GM21529 (cell line): ENCODE data around the gene VPS37C.

Experiments
- ATAC-seq: cut with Tn5 transposase; IDR thresholded peaks from one replicate; pipeline ENCODE4 v1.9.1; 2021; ENCODE audit not compliant: unreplicated experiment

VPS37C gene

DNA sequence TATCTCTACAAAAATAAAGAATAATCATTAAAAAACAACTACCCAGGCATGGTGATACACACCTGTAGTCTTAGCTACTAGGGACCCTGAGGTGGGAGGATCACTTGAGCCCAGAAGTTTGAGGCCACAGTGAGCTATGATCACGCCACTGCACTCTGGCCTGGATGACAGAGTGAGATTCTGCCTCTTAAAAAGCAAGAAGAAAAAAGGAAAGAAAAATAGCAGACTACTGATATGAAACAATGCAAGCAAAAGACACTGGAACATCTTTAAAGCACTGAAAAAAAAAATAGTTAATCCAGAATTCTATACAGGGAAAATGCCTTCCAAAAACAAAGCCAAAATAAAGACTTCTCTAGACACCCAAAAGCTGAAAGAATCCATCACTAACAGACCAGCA is 5.9 kb downstream of the VPS37C start:
- ATAC-seq = no peak

DNA sequence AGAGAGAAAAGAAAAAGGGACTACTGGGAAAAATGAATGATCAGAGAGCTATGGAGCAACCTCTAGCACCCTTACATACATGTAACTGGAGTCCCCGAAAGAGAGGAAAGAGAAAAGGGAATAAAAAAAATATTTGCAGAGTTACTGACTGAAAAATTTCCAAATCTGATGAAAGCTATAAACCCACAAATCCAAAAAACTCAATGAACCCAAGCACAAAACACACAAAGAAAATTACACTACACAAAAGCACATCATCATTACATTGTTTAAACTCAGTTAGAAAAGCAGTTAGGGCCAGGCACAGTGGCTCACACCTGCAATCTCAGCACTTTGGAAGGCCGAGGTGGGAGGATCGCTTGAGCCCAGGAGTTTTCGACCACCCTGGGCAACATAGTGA is 6.7 kb downstream of the VPS37C start:
- no peak for ATAC-seq

DNA sequence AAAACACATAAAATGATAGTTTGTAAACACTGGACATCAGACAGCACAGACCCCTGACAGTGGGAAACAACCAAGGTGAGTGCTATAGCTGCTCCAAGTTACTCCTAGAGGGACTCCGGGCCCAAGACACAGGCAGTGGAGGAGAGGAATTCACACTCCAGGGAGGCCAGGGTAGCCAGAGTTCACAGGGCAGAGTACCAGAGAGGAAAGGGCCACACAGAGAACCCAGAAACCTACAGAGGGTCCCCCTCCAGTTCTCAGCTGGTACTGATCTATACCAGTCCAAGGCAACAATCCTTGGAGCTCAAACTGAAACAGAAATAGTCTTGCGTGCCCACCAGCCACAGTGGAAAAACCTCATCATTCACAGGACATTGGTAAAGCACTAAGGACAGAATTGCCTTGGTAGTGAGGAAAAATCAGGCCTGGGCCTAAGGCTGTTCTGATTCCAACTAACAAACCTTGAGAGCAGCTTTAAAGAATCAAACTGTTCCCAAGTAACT is 7.6 kb downstream of the VPS37C start:
- no peak for ATAC-seq

DNA sequence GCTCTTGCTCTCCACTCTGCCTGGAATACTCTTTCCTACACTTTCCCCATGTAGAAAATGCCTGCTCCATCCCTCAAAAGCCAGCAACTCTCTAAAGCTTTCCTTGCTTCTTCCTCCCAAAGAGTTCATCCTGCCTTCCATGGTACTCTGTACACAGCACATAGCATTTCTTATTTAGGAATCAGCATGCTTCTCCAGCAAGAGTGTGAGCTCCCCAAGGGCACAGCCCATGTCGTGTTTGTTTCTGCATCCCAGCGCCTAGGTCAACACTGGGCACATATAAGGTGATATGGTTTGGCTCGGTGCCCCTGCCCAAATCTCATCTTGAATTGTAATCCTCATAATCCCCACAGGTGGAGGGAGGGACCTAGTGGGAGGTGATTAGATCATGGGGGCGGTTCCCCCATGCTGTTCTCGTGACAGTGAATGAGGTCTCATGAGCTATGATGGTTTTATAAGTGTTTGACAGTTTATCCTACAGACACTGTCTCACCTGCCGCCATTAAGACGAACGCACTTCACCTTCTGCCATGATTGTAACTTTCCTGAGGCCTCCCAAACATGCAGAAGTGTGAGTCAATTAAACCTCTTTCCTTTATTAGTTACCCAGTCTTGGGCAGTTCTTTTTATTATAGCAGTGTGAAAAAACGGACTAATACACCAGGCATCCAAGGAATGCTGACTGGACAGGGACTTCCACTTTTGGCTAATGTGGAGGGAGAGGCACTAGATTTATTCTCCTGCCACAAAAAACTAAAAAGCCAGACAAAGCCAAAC is 8.2 kb downstream of the VPS37C start:
- no peak for ATAC-seq

DNA sequence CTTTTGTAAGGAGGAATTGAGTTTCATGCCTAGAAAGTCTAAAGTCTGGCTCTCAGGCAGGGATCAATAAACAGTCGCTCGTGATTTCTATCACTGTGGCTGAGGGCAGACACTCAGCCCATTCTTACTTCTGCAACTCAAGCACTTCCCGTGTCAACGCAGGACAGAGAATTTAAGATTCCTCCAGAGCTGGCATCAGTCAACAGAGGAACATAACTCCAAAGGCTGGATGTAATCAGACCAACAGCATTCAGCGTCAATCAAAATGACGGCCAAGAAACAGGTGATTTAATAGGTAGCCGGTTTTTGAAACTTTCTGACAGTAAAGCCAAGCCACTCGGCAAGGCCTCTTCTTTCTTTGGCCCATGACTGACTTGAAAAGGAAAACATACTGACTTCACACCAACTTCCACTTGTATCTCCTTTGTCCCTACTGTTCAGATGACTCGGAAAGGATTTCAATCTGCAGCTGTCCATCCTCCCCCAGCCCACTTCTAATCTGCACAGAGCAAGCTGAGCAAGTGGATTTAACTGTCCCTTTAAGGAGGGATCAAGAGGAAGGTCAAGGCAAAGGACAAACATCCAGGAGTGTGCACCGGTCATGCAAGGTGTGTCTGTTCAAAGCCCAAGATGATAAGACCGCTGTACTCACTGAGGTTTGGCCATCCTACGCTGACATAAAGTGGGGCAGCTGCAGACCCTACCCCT is 9.5 kb downstream of the VPS37C start:
- no peak for ATAC-seq

DNA sequence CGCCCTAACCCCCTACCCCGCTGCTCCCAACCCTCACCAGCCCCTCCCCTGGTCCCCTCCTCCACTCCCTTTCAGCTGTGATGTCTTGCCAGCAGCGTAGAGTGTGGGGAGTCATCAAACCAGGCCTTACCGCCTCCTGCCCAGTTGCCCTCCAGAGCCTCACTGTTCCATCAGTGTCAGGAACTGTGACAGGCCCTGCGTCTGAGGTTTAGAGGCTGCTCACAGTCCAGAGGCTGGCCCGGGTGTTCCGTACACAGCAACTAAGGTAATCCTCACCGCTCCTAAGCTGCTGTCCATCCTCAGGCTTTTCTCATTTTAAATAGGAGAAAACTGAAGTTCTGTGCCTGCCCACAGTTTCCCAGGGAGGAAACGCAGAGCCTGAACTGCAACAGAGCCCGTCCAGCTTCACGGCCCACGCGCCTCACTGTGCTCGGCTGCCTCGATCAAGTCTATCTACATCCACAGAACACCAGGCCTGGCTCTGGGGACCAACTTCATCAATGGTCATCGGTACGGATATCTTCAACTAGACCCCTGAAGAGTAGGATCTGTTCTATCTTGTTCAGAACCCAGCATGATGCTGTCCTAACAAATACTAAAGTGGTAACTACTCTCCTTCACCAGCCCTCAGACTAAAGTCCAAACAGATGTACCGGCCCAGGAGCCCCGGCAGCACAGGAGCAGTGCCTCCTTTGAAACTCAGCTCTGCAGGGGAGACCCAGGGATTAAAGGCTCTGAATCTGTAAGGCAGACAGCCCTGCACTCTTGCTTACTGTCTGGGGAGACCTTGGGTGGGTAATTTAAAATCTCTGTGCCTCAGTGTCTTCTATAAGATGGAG is 10.3 kb downstream of the VPS37C start:
- no peak for ATAC-seq

DNA sequence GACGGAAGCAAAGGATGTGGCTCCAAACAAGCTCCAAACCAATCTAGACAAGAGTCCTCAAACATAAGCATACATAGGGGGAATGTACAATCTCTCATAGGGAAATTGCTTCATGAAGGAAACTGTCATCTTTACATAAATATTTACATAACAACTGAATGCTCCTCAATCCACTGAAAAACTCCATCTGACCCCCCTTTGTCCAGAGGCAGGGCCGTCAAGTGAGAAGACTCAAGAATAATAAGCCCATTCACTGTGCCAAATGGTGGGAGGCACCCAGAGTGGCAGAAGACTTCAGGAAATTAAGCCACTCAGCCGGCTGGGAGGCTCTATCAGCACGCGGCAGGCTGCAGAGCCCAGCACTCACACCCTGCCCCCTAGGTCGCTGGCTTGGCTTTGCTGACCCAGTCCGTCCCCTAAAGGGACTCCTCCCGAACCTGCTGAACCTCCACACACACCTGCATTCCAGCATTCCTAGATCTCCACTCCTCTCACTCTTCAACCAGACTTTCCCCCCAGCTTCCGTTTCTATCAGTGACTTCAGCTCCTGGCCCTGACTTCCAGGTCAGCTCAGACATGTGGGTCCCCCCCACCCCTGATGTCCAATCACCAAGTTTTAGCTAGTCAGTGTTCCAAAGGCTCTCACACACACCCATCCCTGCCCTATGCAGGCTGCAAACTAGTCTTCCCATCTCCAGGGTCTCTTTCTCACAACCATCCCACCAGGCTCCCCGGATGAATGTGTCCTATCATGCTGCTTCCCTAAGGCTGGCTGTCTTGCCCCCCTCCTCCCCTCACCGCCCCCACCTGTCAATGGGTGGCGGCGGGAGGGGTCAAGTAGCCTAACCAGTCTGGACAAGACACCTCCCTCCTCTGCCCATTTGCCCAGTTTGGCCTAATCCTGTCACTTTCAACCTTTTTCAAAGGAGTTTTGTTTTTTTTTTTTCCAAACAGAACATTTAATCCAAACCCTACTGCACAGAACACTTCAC is 11.3 kb downstream of the VPS37C start:
- no peak for ATAC-seq

DNA sequence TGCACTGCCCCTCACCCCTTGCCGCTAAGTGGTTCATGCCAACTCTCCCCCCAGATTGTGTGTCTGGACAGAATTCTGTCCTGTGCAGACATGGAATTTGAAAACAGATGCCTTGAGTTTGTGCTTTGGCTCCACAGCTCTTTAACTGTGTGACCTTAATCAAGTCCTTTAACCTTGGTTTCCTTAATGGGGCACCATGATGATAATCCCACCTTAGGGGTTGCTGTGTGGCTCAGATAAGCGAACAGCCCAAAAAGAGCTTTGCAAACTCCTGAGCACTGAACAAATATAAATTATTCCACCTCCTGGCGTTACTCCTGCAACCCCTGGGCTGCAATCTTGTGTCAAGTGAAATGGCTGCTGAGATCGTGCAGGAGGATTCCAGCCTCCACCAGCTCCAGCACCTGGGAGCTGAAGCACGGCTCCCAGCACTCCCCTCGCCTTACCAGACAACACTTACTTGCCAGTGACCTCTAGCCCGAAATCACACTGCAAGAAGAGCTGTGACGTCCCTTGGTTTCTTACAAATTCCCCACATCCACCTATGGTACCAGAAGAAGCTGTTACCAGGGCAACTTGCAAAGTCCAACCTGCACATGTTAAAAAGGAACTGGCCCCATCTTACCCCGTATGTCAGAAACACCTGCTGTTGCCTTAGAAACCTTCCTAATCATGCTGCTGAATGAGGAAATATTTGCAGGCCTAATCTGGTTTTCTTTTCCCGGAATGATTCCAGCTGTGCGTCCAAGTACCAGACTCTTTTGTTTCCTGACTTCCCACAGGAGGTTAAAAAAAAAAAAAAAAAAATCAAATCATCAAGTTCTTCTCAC is 13.2 kb downstream of the VPS37C start:
- ATAC-seq = no peak

DNA sequence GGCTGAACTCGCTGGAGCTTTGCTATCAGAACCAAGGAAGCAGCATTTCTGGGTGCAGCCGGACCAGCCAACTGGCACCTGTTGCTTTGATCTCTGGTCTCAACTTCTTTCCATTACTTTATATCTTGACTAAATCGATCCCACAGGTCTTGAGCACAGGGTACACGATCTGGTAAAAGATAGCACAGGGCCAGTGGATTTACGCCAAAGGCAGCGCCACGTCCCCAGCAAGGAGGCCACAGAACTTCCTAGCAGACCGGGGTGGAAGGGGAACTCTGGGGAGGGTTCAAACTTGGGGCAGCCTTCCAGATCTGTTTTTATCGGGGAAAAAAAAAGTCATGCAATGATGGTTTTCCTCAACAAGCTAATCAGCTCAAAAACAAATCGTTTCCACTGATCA is 14.0 kb downstream of the VPS37C start:
- no peak for ATAC-seq

DNA sequence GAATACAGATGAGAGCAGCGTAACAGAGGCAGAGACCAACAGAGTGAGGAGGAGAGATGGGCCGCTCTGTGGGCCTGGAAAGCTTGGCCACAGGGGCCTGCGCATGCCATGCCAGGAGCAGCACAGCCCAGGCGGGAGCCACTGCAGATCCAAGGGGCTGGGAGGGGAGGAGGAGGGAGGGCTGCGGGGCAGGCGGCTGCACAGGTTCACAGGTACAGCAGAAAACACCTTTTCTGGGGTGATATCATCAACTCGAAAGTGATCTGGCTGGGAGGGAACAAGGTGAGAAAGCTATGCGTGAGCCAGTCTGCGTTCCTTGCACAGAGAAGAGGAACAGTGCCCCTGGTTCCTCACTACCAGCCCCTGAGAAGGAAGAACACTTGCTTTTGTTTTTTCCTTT is 14.8 kb downstream of the VPS37C start:
- no peak for ATAC-seq

DNA sequence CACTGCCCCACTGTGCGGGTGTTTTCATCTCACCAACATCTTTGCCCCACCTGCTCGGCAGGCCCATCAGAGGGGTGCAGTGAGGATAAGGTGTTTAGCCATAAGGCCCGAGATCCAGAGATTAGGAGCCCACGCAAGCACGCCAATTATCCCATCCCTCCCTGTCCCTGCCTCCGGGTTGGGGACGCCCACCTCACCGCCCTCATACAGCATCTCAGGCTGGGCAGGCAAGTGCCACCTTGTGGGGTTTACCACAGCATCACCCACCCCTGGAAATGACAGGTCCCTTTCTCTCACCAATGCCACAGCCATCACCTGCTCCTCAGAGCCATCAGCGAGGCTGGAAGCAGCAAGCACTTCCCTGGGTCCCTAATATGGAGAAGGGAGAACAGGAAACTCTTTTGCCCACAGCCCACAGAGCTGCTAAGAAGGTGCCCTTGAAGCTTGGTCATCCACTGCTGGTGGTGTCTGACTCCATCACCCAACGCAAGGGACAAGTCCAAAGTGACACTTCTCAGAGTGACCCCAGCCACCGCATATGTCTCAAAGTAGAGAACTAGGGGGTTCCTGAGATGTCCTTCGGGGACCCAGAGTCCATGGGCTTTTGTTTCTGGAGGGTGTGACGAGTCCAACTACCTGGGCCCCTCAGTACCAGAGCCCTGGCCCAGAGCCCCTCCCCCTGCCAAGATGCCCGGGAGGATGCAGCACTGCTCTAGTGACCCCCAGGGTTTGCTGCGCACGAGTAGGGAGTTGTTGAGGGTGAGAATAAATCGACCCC is 15.8 kb downstream of the VPS37C start:
- ATAC-seq = no peak

DNA sequence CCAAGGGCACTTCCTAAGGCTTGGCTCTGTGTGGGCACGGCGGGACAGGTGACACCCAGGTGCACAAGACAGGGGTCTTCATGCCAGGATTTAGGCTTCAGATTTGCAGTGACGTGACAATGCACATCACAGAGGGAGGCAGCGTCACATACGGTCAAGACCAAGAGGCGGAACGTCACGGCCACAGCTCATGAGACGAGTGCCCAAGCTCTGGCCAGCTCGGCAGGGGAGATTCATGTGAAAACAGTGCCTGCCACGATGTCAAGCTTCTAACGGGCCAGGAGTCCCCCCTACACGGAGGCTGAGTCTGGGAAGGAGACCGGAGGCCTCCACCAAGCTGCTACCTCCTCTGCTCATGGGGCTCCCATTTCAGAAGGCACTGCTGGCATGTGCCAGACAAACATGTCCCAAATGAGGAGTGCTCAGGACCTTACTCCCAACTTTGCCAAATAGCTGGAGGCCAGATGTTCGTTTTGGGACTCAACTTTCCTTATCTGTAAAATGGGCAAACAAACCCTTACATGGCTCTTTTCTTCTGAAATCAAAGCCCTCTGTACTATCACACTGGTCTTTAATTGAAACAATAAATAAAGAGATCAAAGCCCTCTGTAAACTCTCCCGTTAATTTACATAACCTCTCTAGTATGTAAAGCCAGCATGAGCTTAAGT is 16.6 kb downstream of the VPS37C start:
- no peak for ATAC-seq

DNA sequence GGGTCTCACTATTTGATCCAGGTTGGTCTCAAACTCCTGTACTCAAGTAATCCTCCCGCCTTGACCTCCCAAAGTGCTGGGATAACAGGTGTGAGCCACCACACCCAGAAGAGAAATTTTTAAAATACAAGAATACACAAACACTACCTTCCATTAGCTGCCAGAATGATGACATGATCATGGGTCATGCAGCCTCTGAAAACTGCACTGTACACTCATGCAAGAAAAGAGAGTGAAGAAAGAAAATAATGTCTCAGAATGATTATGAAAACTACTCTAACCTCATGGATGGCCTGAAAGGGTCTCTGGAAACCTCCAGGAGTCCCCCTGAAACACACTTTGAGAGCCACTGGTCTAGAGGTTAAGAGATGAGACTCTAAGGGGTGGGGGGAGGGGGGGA is 18.8 kb downstream of the VPS37C start:
- no peak for ATAC-seq

DNA sequence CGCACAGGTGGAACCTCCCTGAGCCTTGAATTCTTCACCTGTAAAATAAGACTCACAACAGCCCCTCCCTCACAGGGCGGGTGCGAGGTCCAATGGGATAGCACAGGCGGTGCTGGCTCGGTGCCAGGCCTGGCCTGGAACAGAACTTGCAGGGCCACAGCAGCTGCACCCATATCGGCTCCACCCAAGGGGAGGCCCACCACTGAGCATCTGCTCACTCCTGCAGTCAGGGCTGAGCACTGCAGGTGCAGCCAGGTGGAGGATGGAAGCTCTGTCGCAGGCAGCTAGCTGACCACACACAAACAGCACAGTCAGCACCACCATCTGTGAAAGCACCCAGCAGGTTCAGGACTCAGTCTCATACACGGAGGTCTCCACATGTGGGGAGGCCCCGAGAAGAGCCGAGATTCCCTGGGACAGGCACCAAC is 19.6 kb downstream of the VPS37C start:
- ATAC-seq = no peak

DNA sequence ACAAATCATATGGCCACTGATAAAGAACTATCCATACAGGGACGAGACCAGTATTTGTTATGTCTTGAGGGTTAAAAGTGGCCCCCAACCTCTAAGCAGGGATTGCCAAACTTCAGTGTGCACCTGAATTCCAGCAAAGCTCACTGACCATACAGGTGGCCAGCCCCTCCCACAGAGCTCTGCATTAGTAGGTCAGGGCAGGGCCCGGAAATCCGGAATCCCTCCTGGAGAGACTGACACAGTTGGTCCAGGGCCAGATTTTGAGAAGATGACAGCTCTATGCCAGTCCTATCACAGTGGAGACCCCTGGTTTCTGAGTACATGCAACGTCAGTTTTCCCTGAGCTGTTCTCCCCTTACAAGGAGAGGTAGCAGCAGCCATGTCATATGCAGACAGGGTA is 20.8 kb downstream of the VPS37C start:
- ATAC-seq = no peak

DNA sequence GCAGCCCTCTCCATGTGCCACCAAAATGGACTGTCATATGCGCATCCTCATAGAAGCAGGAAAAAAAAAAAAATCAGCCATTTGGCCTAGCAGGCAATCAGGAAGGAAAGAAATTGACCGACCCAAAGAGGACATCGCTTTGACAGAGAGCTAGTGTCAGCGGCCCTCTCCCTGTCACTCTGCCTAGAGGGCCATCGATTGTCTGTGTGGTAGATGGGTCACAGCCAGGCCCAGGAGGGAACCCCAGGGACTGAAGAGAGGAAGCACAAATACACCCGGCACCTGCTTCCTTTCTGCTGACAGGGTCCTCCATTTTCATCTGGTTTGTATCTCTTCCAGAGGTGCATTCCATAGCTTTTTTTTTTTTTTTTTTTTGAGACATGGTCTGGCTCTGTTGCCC is 21.8 kb downstream of the VPS37C start:
- ATAC-seq = no peak

DNA sequence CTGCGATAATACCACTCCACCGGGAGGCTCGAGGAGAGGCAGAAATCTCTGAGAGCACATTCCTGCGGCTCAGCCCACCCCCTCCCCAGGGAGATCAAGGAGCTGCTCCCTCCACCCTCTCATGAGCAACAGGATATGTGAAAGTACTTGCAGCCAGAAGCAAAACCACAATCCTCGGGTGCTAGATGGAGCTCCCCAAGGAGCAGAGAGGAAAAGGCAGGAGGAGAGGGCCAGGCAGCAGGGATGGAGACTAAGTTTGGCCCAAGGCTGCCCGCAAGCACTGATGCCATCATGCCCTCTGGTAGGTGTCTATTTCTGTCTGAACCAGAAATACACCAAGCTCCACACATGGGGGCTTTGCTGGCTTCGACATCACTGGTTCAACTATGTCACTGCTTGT is 22.3 kb downstream of the VPS37C start:
- no peak for ATAC-seq

DNA sequence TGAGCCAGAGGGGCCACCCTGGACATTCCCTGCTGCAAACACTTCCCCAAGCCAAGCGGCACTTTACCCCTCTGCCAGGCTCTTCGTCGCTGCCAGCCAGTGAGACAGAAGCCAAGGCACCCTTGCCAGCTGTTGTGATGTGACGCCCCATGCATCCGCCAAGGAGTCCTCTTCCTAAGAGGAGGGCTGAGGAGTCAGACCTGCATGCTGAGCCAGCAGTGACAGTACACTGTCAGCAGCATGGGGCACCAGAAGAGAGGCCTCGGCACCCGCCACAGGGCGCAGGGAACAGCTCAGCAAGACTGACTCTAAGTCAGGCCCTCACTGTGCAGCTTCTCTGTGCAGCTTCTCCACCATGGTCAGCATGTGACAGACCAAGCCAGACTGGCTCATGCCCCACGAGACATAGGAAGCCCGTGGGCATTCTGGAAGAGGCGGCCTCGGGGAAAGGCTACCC is 26.4 kb downstream of the VPS37C start:
- no peak for ATAC-seq
